Adrenal gland (tissue), 12 donors: ENCODE results near the gene WIZ. TPM values are rescaled to one million over a fixed set of nuclear protein-coding genes. Genes with fewer than 3 reads are reported as not detected.
A peak's percentile ranks its signal among the peaks of the same experiment; 100 is the strongest.

Experiments used
- DNase-seq, 7 donors: peaks; one replicate each; pipeline ENCODE4 v3.0.0-alpha.2; 2019 to 2020
- H3K27ac ChIP-seq, 5 donors: fragments of 200-600 bp; sonication (generic) in 4 of 5; 1 replicate in 3 of 5; 2 replicates in 2 of 5; pipeline versions ENCODE4 v1.5.1 to v1.8.0; 2016 to 2020; ENCODE audit warnings: mild to moderate bottlenecking in 1 of 5
- H3K27me3 ChIP-seq: fragments of 200-600 bp; 2 replicates; pipeline ENCODE4 v1.8.0; 2021
- H3K36me3 ChIP-seq, 2 donors: fragments of 200-600 bp; replicated peaks in 1 of 2; 1 replicate in 1 of 2; 2 replicates in 1 of 2; pipeline versions ENCODE4 v1.5.1 to v1.8.0; 2018 to 2022
- H3K4me1 ChIP-seq, 2 donors: fragments of 200-600 bp; replicated peaks in 1 of 2; 1 replicate in 1 of 2; 2 replicates in 1 of 2; pipeline versions ENCODE4 v1.5.1 to v1.8.0; 2018 to 2021
- H3K4me3 ChIP-seq, 4 donors: fragments of 200-600 bp; sonication (generic) in 3 of 4; one replicate each; pipeline ENCODE4 v1.5.1; 2016 to 2018
- H3K9me3 ChIP-seq, 3 donors: fragments of 200-600 bp; sonication (generic) in 1 of 3; replicated peaks in 1 of 3; 1 replicate in 2 of 3; 2 replicates in 1 of 3; pipeline versions ENCODE4 v1.5.1 to v1.8.0; 2016 to 2021
- CTCF ChIP-seq, 6 experiments: fragments of 450-650 bp in 4 of 6; fragments of 200-600 bp in 2 of 6; sonication (generic) in 1 of 6; IDR thresholded peaks; 1 replicate in 5 of 6; 2 replicates in 1 of 6; pipeline versions ENCODE4 v1.5.1 to v1.8.0; 2016 to 2021; ENCODE audit warnings: antibody characterized with exemption in 6 of 6, mild to moderate bottlenecking in 2 of 6, moderate library complexity in 1 of 6
- POLR2A ChIP-seq, 2 donors: fragments of 450-650 bp; IDR thresholded peaks; one replicate each; pipeline ENCODE4 v1.6.1; 2017; ENCODE audit warnings: antibody characterized with exemption in 2 of 2, mild to moderate bottlenecking in 2 of 2, moderate library complexity in 1 of 2
- WGBS, 4 donors: extraction: QIAGEN DNeasy Blood & Tissue Kit in 2 of 4; methylation state at CpG; one replicate each; pipeline versions ENCODE4 v1.1.5 to v1.1.7; 2013 to 2017; 5-methylcytosine and 5-hydroxymethylcytosine counted together
- intact Hi-C, 2 donors: fragments of 100-400 bp; cut with DNase I; formaldehyde crosslinking; loops; one replicate each; pipeline versions ENCODE4 v1.14.1 to v1.15.0; 2022 to 2023
- polyA plus RNA-seq, 3 donors: library from polyadenylated mRNA; stranded (reverse); fragments of 200-250 nt in 2 of 3; fragments of 350-450 nt in 1 of 3; fragmentation: Illumina TruSeq in 1 of 3; extraction: RNeasy Lipid Tissue Mini Kit (QIAGEN cat#74804) in 1 of 3; gene quantifications; one replicate each; pipeline ENCODE4 v1.2.3, GENCODE V29; 2013 to 2014
- total RNA-seq, 9 donors: library from RNA; depleted of rRNA in 4 of 9; stranded (reverse); fragments of >200 nt in 4 of 9; fragments of 120-200 nt in 1 of 9; fragmentation: NEBNext Ultra II Directional in 1 of 9; extraction: Animal tissue kit (Norgen Biotek cat#: 25700) in 1 of 9; gene quantifications; one replicate each; pipeline versions ENCODE4 v1.1.0 to v1.2.4, GENCODE V29; 2013 to 2023
- donor health status: healthy with polysubstance abuse.
- donor health status: Bipolar disorder and iron deficiency.
- donor health status: DM: yes; HTN: yes; CAD: no.
- donor health status: DM: no; HTN: no; CAD: no.
- donor health status: DM: no; HTN: no; CAD: no.
- donor health status: DM: yes; HTN: yes; CAD: no.

WIZ gene
- total and polyA plus RNA-seq, 12 donors: 5.7 to 49.2 (median 30.6) TPM

- DNase-seq: no peak
Measured at GRCh38 chr19:15438124-15438496, 11.6 kb downstream of the WIZ start.

GRCh38 chr19:15437355-15438123 lies 12.2 kb downstream of the WIZ start:
- no peaks in the 10 kb centered on the region for H3K36me3 ChIP-seq
- peaks cover 5 to 9% of the 10 kb centered on the region in 2 donors for H3K4me1 ChIP-seq
- intact Hi-C loops: no loop called here
- TF ChIP-seq POLR2A (IDR thresholded peaks at IDR 0.05) (no peak), CTCF (IDR thresholded peaks at IDR 0.05) (peak in 5 of 6 experiments; percentile 11 to 36 (median 30))
- peak in 1 of 7 donors; percentile 13 for DNase-seq
- no peaks in the 10 kb centered on the region for H3K9me3 ChIP-seq
- H3K4me3 ChIP-seq: no peak overlapping the region
- peak overlapping the region in 1 of 5 donors; percentile 10 for H3K27ac ChIP-seq
- no peaks in the 10 kb centered on the region for H3K27me3 ChIP-seq
- 70 to 81% (median 75%) methylated on average over 9 to 10 of the region's 10 CpGs for WGBS, 4 donors

More at GRCh38 chr19:15438124-15438496, 11.6 kb downstream of the WIZ start:
- Histone ChIP-seq H3K4me3 (no peak overlapping the region), H3K36me3 (no peaks in the 10 kb centered on the region), H3K4me1 (peaks cover 5 to 6% of the 10 kb centered on the region in 2 donors), H3K9me3 (no peaks in the 10 kb centered on the region), H3K27me3 (no peaks in the 10 kb centered on the region), H3K27ac (peak overlapping the region in 1 of 5 donors; percentile 10)
- TF ChIP-seq POLR2A (IDR thresholded peaks at IDR 0.05): no peak
- TF ChIP-seq CTCF (IDR thresholded peaks at IDR 0.05): no peak
- 80 to 100% (median 90%) methylated on average over 1 to 2 of the region's 2 CpGs for WGBS, 4 donors
- intact Hi-C loops: no loop called here

GRCh38 chr19:15436826-15437110 lies 13.0 kb downstream of the WIZ start:
- 80 to 95% (median 93%) methylated on average over 2 to 15 of the region's 15 CpGs for WGBS, 4 donors
- intact Hi-C loops: no loop called here
- H3K27ac ChIP-seq: no peak overlapping the region

More at GRCh38 chr19:15436826-15437110, 13.0 kb downstream of the WIZ start:
- TF ChIP-seq CTCF (IDR thresholded peaks at IDR 0.05) (no peak), POLR2A (IDR thresholded peaks at IDR 0.05) (no peak)
- H3K4me3 ChIP-seq: no peak overlapping the region
- peaks cover 7 to 9% of the 10 kb centered on the region in 2 donors for H3K4me1 ChIP-seq
- H3K27me3 ChIP-seq: no peaks in the 10 kb centered on the region
- H3K36me3 ChIP-seq: no peaks in the 10 kb centered on the region
- H3K9me3 ChIP-seq: no peaks in the 10 kb centered on the region
- DNase-seq: peak in 1 of 7 donors; percentile 13
